Gastrocnemius medialis (tissue), 4 donors: ENCODE data around the gene NOS2.

Experiments used
- CTCF ChIP-seq, 5 experiments: fragments of 450-650 bp in 3 of 5; fragments of 200-600 bp in 2 of 5; sonication (generic) in 2 of 5; IDR thresholded peaks in 4 of 5; conservative IDR thresholded peaks in 1 of 5; 1 replicate in 4 of 5; 2 replicates in 1 of 5; pipeline ENCODE4 v1.5.1; 2016 to 2019; ENCODE audit warnings: antibody characterized with exemption in 5 of 5, mild to moderate bottlenecking in 3 of 5, moderate library complexity in 3 of 5
- POLR2A ChIP-seq, 2 donors: fragments of 450-650 bp; IDR thresholded peaks; one replicate each; pipeline ENCODE4 v1.6.1; 2017; ENCODE audit warnings: antibody characterized with exemption in 2 of 2, mild to moderate bottlenecking in 2 of 2, moderate library complexity in 2 of 2

- no peak for TF ChIP-seq CTCF (IDR thresholded peaks at IDR 0.05 in 4 of 5, conservative IDR thresholded peaks at IDR 0.05 in 1 of 5)
- no peak for TF ChIP-seq POLR2A (IDR thresholded peaks at IDR 0.05)
Measured at GRCh38 chr17:27792095-27792494, 8.2 kb downstream of the NOS2 start.
